Adrenal gland (tissue), 12 donors: Measurements from ENCODE around the gene MAPRE3. TPM values are rescaled to one million over a fixed set of nuclear protein-coding genes. Genes with fewer than 3 reads are reported as not detected.
A peak's percentile ranks its signal among the peaks of the same experiment; 100 is the strongest.

Source experiments
- DNase-seq, 7 donors: peaks; one replicate each; pipeline ENCODE4 v3.0.0-alpha.2; 2019 to 2020
- H3K27ac ChIP-seq, 5 donors: fragments of 200-600 bp; sonication (generic) in 4 of 5; 1 replicate in 3 of 5; 2 replicates in 2 of 5; pipeline versions ENCODE4 v1.5.1 to v1.8.0; 2016 to 2020; ENCODE audit warnings: mild to moderate bottlenecking in 1 of 5
- H3K27me3 ChIP-seq: fragments of 200-600 bp; 2 replicates; pipeline ENCODE4 v1.8.0; 2021
- H3K36me3 ChIP-seq, 2 donors: fragments of 200-600 bp; replicated peaks in 1 of 2; 1 replicate in 1 of 2; 2 replicates in 1 of 2; pipeline versions ENCODE4 v1.5.1 to v1.8.0; 2018 to 2022
- H3K4me1 ChIP-seq, 2 donors: fragments of 200-600 bp; replicated peaks in 1 of 2; 1 replicate in 1 of 2; 2 replicates in 1 of 2; pipeline versions ENCODE4 v1.5.1 to v1.8.0; 2018 to 2021
- H3K4me3 ChIP-seq, 4 donors: fragments of 200-600 bp; sonication (generic) in 3 of 4; one replicate each; pipeline ENCODE4 v1.5.1; 2016 to 2018
- H3K9me3 ChIP-seq, 3 donors: fragments of 200-600 bp; sonication (generic) in 1 of 3; replicated peaks in 1 of 3; 1 replicate in 2 of 3; 2 replicates in 1 of 3; pipeline versions ENCODE4 v1.5.1 to v1.8.0; 2016 to 2021
- CTCF ChIP-seq, 6 experiments: fragments of 450-650 bp in 4 of 6; fragments of 200-600 bp in 2 of 6; sonication (generic) in 1 of 6; IDR thresholded peaks; 1 replicate in 5 of 6; 2 replicates in 1 of 6; pipeline versions ENCODE4 v1.5.1 to v1.8.0; 2016 to 2021; ENCODE audit warnings: antibody characterized with exemption in 6 of 6, mild to moderate bottlenecking in 2 of 6, moderate library complexity in 1 of 6
- POLR2A ChIP-seq, 2 donors: fragments of 450-650 bp; IDR thresholded peaks; one replicate each; pipeline ENCODE4 v1.6.1; 2017; ENCODE audit warnings: antibody characterized with exemption in 2 of 2, mild to moderate bottlenecking in 2 of 2, moderate library complexity in 1 of 2
- WGBS, 4 donors: extraction: QIAGEN DNeasy Blood & Tissue Kit in 2 of 4; methylation state at CpG; one replicate each; pipeline versions ENCODE4 v1.1.5 to v1.1.7; 2013 to 2017; 5-methylcytosine and 5-hydroxymethylcytosine counted together
- intact Hi-C, 2 donors: fragments of 100-400 bp; cut with DNase I; formaldehyde crosslinking; loops; one replicate each; pipeline versions ENCODE4 v1.14.1 to v1.15.0; 2022 to 2023
- polyA plus RNA-seq, 3 donors: library from polyadenylated mRNA; stranded (reverse); fragments of 200-250 nt in 2 of 3; fragments of 350-450 nt in 1 of 3; fragmentation: Illumina TruSeq in 1 of 3; extraction: RNeasy Lipid Tissue Mini Kit (QIAGEN cat#74804) in 1 of 3; gene quantifications; one replicate each; pipeline ENCODE4 v1.2.3, GENCODE V29; 2013 to 2014
- total RNA-seq, 9 donors: library from RNA; depleted of rRNA in 4 of 9; stranded (reverse); fragments of >200 nt in 4 of 9; fragments of 120-200 nt in 1 of 9; fragmentation: NEBNext Ultra II Directional in 1 of 9; extraction: Animal tissue kit (Norgen Biotek cat#: 25700) in 1 of 9; gene quantifications; one replicate each; pipeline versions ENCODE4 v1.1.0 to v1.2.4, GENCODE V29; 2013 to 2023
- donor health status: healthy with polysubstance abuse.
- donor health status: Bipolar disorder and iron deficiency.
- donor health status: DM: yes; HTN: yes; CAD: no.
- donor health status: DM: no; HTN: no; CAD: no.
- donor health status: DM: no; HTN: no; CAD: no.
- donor health status: DM: yes; HTN: yes; CAD: no.

Gene MAPRE3
- total and polyA plus RNA-seq, 12 donors, result 11.0 to 73.0 (median 19.3) TPM

GRCh38 chr2:26938399-26939118 is 31.9 kb upstream of the MAPRE3 start:
- intact Hi-C loops, result no loop called here
- Histone ChIP-seq H3K27me3 (peaks cover 10% of the 10 kb centered on the region), H3K9me3 (no peaks in the 10 kb centered on the region), H3K36me3 (no peaks in the 10 kb centered on the region), H3K27ac (no peak overlapping the region), H3K4me1 (no peaks in the 10 kb centered on the region), H3K4me3 (no peak overlapping the region)
- DNase-seq, result no peak
- TF ChIP-seq CTCF (IDR thresholded peaks at IDR 0.05) (no peak), POLR2A (IDR thresholded peaks at IDR 0.05) (no peak)
- WGBS, 4 donors, result 65 to 80% (median 76%) methylated on average over 9 to 10 of the region's 10 CpGs

GRCh38 chr2:26940001-26940400 is 30.4 kb upstream of the MAPRE3 start:
- 90 to 93% (median 92%) methylated on average over 9 of the region's 9 CpGs for WGBS, 4 donors
- Histone ChIP-seq H3K4me3 (no peak overlapping the region), H3K4me1 (no peaks in the 10 kb centered on the region), H3K9me3 (no peaks in the 10 kb centered on the region), H3K36me3 (no peaks in the 10 kb centered on the region), H3K27me3 (peaks cover 10% of the 10 kb centered on the region), H3K27ac (no peak overlapping the region)
- no peak for TF ChIP-seq CTCF (IDR thresholded peaks at IDR 0.05)
- no peak for TF ChIP-seq POLR2A (IDR thresholded peaks at IDR 0.05)
- DNase-seq, result no peak
- intact Hi-C loops, result no loop called here

GRCh38 chr2:26941486-26941885 is 29.0 kb upstream of the MAPRE3 start:
- Histone ChIP-seq H3K4me3 (no peak overlapping the region), H3K4me1 (no peaks in the 10 kb centered on the region), H3K27me3 (peaks cover 10% of the 10 kb centered on the region), H3K36me3 (no peaks in the 10 kb centered on the region), H3K9me3 (no peaks in the 10 kb centered on the region), H3K27ac (no peak overlapping the region)
- intact Hi-C loops, result no loop called here
- no peak for DNase-seq
- 77 to 100% (median 82%) methylated on average over 3 of the region's 3 CpGs for WGBS, 4 donors
- TF ChIP-seq CTCF (IDR thresholded peaks at IDR 0.05), result no peak
- TF ChIP-seq POLR2A (IDR thresholded peaks at IDR 0.05), result no peak

GRCh38 chr2:26942543-26943295 is 27.7 kb upstream of the MAPRE3 start:
- H3K9me3 ChIP-seq, result no peaks in the 10 kb centered on the region
- H3K4me3 ChIP-seq, result no peak overlapping the region
- H3K27ac ChIP-seq, result no peak overlapping the region
- DNase-seq, result peak; percentile 50 to 89 (median 73)
- H3K4me1 ChIP-seq, result no peaks in the 10 kb centered on the region
- 19 to 35% (median 29%) methylated on average over 23 to 28 of the region's 28 CpGs for WGBS, 4 donors
- H3K36me3 ChIP-seq, result no peaks in the 10 kb centered on the region
- peaks cover 10% of the 10 kb centered on the region for H3K27me3 ChIP-seq
- TF ChIP-seq POLR2A (IDR thresholded peaks at IDR 0.05) (no peak), CTCF (IDR thresholded peaks at IDR 0.05) (peak; percentile 52 to 87 (median 74))
- intact Hi-C loops, result loop anchor here (2.0 kb wide), 1 partner anchor 96 kb away; no protein-coding TSS in a partner anchor
